HG02763 (cell line): ENCODE results near the gene UNC45A.

Experiments used
- ATAC-seq: cut with Tn5 transposase; IDR thresholded peaks from one replicate; pipeline ENCODE4 v1.9.1; 2021; ENCODE audit warnings: mild to moderate bottlenecking, moderate library complexity; ENCODE audit not compliant: unreplicated experiment

The UNC45A gene

DNA sequence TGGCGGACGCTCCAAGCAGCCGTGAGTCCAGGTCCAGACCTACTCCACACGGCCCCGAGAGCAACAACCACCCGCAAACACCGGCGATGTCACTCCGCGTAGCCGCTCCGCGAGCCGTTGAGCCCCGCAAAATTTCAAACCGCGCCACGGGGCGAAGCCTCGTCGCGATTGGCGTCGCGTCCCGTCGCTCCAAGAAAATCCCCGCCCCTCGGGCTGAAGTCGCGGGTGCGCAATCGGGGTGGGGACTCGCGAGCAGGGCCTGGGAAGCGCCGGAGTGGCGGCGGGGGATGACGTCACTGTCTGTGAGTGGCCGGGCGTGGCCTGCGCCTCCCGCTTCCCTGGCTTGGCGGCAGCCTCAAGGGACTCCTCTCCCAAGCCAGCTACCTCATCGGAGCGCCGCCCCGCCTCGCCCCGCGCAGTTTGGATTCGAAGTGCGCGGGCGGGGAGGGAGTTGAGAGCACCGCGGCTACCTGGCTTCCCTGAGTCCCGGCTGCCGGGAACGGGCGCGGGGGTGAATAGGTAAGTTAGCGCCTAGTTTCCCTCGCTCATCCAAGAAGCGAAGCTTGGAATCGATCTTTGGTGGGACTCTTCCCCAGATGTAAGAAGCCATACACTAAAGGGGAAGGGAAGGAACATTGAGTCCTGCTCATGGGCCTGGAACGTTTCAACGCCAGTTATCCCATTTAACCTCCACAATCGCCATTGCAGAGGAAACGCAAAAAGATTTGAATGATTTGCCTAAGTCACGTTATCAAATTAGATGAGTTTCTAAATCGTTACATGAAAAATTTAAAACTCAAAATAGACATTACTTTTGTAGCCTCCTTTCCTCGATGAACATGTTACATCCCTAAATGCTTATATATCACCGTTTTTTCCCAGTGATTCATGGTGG lies 59.6 kb downstream of the UNC45A start, which contains the start of gene PRC1:
TSS of gene PRC1 (minus strand) at position 119 of the 895 bp plus-strand sequence. CDS start at position 1, 118 bp downstream.
- peak; percentile 93 for ATAC-seq

GRCh38 chr15:90998737-90999136 lies 63.7 kb downstream of the UNC45A start:
- no peak for ATAC-seq

DNA sequence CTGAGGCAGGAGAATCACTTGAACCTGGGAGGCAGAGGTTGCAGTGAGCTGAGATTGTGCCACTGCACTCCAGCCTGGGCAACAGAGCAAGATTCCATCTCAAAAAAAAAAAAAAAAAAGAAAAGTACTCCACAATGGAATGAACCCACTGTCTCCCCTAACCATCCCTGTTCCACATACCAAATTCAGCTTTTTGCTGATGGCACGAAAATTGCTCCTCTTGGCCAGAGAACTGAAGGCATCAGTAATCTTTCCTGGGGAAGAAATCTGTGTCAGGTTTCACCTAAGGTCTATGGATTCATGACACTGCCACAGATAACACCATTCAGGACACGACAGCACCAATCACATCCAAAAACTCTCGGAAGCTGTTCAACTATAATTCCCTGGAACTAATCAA lies 66.1 kb downstream of the UNC45A start:
- ATAC-seq: no peak
